Duodenal mucosa (tissue), 2 donors: ENCODE data around the gene ETFDH.
A peak's percentile ranks its signal among the peaks of the same experiment; 100 is the strongest.

ENCODE experiments used
- H3K27ac ChIP-seq: one replicate; pipeline ENCODE4 v1.7.0; 2013; ENCODE audit warnings: low read depth, low read length
- H3K27me3 ChIP-seq, 2 donors: one replicate each; pipeline ENCODE4 v1.7.0; 2013; ENCODE audit warnings: low read length in 2 of 2, control low read depth in 1 of 2; ENCODE audit not compliant: insufficient read depth in 2 of 2, control insufficient read depth in 1 of 2
- H3K36me3 ChIP-seq, 2 donors: one replicate each; pipeline ENCODE4 v1.7.0; 2013; ENCODE audit warnings: low read length in 2 of 2, control low read depth in 1 of 2; ENCODE audit not compliant: insufficient read depth in 2 of 2, control insufficient read depth in 1 of 2
- H3K4me1 ChIP-seq, 2 donors: one replicate each; pipeline ENCODE4 v1.7.0; 2013; ENCODE audit warnings: low read length in 2 of 2, control low read depth in 1 of 2; ENCODE audit not compliant: insufficient read depth in 2 of 2, control insufficient read depth in 1 of 2
- H3K4me3 ChIP-seq, 2 donors: one replicate each; pipeline ENCODE4 v1.7.0; 2013; ENCODE audit warnings: low read length in 2 of 2, low read depth in 1 of 2
- H3K9ac ChIP-seq, 2 donors: one replicate each; pipeline ENCODE4 v1.7.0; 2013; ENCODE audit warnings: low read length in 2 of 2, low read depth in 1 of 2
- H3K9me3 ChIP-seq, 2 donors: one replicate each; pipeline ENCODE4 v1.7.0; 2013; ENCODE audit warnings: low read length in 2 of 2, control low read depth in 1 of 2; ENCODE audit not compliant: control insufficient read depth in 1 of 2

ETFDH gene

DNA sequence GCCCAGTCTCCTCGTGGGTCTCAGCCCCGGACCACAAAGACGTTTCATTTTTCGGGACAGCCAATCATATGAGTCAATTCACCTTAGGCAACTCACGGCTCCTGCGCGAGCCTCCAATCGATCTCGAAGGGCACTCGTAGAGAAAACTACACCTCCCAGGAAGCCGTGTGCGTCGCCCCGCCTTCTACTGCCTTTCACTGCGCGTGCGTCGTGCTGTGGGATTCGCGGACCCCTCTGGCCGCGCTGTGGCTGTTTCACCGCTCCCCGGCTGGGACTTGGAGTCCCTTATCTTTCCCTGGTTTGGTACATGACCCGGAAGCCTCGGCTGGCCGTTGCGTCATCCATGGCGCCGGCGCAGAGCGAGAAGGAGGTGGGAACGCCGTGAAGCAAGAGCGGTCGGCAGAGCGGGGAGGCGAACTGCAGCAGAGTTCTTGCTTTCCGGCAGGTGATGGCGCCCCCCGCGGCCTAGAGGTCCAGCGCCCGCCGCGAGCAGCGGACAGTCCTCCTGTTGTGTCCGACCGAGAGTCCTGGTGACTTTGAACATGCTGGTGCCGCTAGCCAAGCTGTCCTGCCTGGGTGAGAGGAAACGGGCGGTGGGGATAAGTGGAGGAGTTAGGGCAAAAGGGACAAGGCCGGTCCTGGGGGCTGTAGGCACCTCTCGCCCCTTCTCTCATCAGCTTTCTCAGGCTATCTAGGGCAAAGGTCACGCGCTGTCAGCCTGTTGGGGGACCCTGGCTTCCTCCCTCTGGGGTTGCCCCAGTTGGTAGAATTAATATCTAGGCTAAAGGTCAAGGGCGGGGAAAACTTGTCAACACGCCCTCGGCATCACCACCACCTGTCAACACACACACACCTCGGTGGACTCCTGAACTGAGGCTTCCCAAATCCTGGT, at the start of gene ETFDH:
ETFDH (plus strand) TSS at position 382 of the 892 bp plus-strand sequence; CDS start at position 543, 161 bp downstream.
- Histone ChIP-seq H3K4me3 (peak within 1 kb of the TSS; percentile 88 to 97), H3K36me3 (no peaks in the 10 kb centered on the region), H3K4me1 (peaks cover 14 to 17% of the 10 kb centered on the region in 2 donors), H3K9me3 (no peaks in the 10 kb centered on the region), H3K9ac (peak within 1 kb of the TSS; percentile 88 to 100), H3K27me3 (no peaks in the 10 kb centered on the region), H3K27ac (peak within 1 kb of the TSS; percentile 94)

DNA sequence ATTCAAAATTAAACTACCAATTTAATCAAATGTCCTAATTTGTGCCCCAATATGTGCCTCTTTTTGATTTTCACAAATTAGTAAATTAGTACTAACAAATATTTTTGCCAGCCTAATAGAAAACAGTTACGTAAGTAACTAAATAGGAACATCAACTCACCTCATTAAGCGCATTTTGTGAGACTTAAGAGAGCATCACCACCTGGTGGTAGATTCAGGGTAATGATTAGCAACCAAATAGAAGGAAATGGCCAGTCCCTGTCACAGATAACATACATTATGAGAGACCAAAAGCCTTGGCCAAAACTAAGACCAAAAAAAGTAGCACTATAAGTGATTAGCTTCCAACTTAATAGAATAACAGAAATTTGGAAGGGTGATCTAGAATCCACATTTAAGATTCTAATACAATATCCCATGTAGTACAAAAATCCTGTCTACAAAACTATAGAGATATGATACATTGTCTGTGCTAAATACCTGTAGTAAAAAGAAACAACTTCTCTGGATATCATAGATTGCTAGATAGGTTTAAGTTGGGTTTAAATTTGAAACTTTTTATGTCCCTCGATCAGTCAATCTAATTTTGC, 47.1 kb upstream of the ETFDH start:
- H3K27ac ChIP-seq, result no peak overlapping the region
- no peaks in the 10 kb centered on the region for H3K27me3 ChIP-seq
- H3K9ac ChIP-seq, result no peak overlapping the region

DNA sequence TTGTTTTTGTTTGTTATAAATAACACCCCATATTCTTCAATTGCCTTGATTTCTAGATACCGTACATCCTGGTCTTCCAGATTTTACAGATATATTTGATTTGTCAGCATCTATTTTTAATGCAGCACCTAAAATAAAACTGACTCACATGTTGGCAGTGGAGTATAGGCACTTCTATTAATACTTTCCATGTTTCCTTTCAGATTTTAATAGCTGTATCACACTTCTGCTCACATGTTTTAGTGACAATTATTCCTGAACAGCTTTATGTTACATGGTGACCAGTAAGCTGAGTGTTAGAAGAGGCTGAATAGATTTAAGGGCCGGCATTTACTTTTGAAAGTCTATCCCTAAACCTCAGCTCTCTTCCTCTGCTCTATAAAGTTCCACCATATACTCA, 46.6 kb upstream of the ETFDH start:
- H3K36me3 ChIP-seq, result no peaks in the 10 kb centered on the region
- H3K9ac ChIP-seq, result no peak overlapping the region
- H3K9me3 ChIP-seq, result no peaks in the 10 kb centered on the region
- no peaks in the 10 kb centered on the region for H3K4me1 ChIP-seq
- no peak overlapping the region for H3K27ac ChIP-seq
- no peak overlapping the region for H3K4me3 ChIP-seq
- no peaks in the 10 kb centered on the region for H3K27me3 ChIP-seq

More for the DNA sequence above, 47.1 kb upstream of the ETFDH start:
- Histone ChIP-seq H3K9me3 (no peaks in the 10 kb centered on the region), H3K4me3 (no peak overlapping the region), H3K4me1 (no peaks in the 10 kb centered on the region), H3K36me3 (no peaks in the 10 kb centered on the region)

DNA sequence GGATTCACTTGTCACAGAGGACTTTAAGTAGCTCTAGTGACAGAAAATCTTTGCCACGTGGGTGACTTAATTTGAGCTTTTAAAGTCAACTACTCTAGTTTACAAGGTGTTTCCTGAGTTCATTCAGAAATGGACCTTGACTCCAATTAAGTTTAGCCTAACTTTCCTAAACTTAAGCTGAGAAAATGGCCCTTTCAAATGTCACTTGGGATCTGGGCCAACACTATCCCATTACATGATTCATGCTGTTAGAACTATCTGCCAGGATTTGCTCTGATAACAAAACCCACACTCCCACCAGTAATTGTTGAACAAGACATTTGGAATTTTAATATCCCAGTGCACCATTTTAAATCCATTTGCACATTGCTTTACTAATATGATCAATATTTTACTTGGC, 41.2 kb upstream of the ETFDH start:
- Histone ChIP-seq H3K27me3 (no peaks in the 10 kb centered on the region), H3K4me1 (no peaks in the 10 kb centered on the region), H3K9ac (no peak overlapping the region), H3K4me3 (no peak overlapping the region), H3K36me3 (no peaks in the 10 kb centered on the region), H3K27ac (no peak overlapping the region), H3K9me3 (no peaks in the 10 kb centered on the region)

- H3K9me3 ChIP-seq, result no peaks in the 10 kb centered on the region
- H3K4me1 ChIP-seq, result no peaks in the 10 kb centered on the region
- H3K36me3 ChIP-seq, result no peaks in the 10 kb centered on the region
- H3K9ac ChIP-seq, result no peak overlapping the region
- no peak overlapping the region for H3K4me3 ChIP-seq
- no peak overlapping the region for H3K27ac ChIP-seq
- no peaks in the 10 kb centered on the region for H3K27me3 ChIP-seq
Observed at GRCh38 chr4:158636619-158637018, 35.5 kb upstream of the ETFDH start.

DNA sequence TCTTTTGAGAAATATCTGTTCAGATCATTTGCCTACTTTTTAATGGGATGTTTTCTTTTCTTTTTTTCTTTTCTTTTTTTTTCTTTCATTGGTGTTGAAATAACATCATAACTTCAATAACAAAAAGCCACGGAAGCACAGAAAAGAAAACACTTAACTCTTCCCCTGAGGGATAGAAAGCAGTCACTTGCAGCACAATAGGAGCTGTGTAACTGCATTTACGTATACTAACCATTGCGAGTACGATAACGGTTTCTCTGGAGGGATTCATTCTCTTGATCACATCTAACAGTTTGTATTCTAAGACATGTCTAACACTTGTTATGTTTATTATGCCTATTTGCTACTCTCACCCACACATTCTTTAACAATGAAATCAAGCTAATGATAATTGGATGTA, 27.7 kb upstream of the ETFDH start:
- Histone ChIP-seq H3K4me1 (no peaks in the 10 kb centered on the region), H3K4me3 (no peak overlapping the region), H3K36me3 (no peaks in the 10 kb centered on the region), H3K27ac (no peak overlapping the region), H3K9me3 (no peaks in the 10 kb centered on the region), H3K27me3 (no peaks in the 10 kb centered on the region), H3K9ac (no peak overlapping the region)

DNA sequence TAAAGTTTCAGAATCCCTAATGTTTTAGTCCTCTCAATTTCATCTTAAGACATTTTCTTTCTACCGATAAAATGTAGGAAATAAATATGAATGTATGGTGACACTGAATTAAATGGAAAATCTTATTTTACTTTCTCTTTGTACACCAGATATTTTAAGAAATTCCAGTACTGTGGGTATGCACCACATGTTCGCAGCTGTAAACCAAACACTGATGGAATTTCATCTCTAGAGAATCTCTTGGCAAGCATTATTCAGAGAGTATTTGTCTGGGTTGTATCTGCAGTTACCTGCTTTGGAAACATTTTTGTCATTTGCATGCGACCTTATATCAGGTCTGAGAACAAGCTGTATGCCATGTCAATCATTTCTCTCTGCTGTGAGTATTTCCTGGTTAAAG, 27.3 kb upstream of the ETFDH start:
- no peak overlapping the region for H3K4me3 ChIP-seq
- H3K4me1 ChIP-seq, result no peaks in the 10 kb centered on the region
- H3K27me3 ChIP-seq, result no peaks in the 10 kb centered on the region
- no peaks in the 10 kb centered on the region for H3K9me3 ChIP-seq
- H3K27ac ChIP-seq, result no peak overlapping the region
- no peak overlapping the region for H3K9ac ChIP-seq
- H3K36me3 ChIP-seq, result no peaks in the 10 kb centered on the region

- Histone ChIP-seq H3K27me3 (no peaks in the 10 kb centered on the region), H3K4me3 (no peak overlapping the region), H3K36me3 (no peaks in the 10 kb centered on the region), H3K27ac (no peak overlapping the region), H3K4me1 (no peaks in the 10 kb centered on the region), H3K9me3 (no peaks in the 10 kb centered on the region), H3K9ac (no peak overlapping the region)
Observed at GRCh38 chr4:158649111-158649680, 22.9 kb upstream of the ETFDH start.

- no peak overlapping the region for H3K27ac ChIP-seq
- no peak overlapping the region for H3K9ac ChIP-seq
Observed at GRCh38 chr4:158652920-158653319, 19.2 kb upstream of the ETFDH start.

DNA sequence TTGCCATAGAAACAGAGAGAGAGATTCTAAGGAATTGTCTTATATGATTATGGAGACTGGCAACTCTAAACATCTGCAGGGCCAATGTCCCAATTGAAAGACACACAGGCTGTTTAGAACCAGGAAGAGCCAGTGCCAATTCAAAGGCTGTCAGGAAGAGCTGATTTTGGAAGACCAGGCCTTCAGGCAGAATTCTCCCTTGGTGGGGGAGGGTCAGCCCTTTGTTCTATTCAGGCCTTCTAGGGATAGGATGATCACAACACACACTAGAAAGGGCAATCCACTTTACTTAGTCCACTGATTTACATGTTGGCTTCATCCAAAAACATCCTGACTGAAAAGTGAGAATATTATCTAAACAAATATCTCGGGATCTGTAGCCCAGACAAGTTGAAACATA, 15.7 kb upstream of the ETFDH start:
- H3K36me3 ChIP-seq, result no peaks in the 10 kb centered on the region
- no peak overlapping the region for H3K27ac ChIP-seq
- H3K4me1 ChIP-seq, result no peaks in the 10 kb centered on the region
- no peaks in the 10 kb centered on the region for H3K27me3 ChIP-seq
- no peaks in the 10 kb centered on the region for H3K9me3 ChIP-seq
- H3K9ac ChIP-seq, result no peak overlapping the region
- no peak overlapping the region for H3K4me3 ChIP-seq

More at GRCh38 chr4:158652920-158653319, 19.2 kb upstream of the ETFDH start:
- Histone ChIP-seq H3K4me1 (no peaks in the 10 kb centered on the region), H3K4me3 (peak overlapping the region; percentile 4 to 36), H3K9me3 (no peaks in the 10 kb centered on the region), H3K36me3 (no peaks in the 10 kb centered on the region), H3K27me3 (no peaks in the 10 kb centered on the region)
